ENCODE results near the gene MAPK13.

MAPK13 gene

DNA sequence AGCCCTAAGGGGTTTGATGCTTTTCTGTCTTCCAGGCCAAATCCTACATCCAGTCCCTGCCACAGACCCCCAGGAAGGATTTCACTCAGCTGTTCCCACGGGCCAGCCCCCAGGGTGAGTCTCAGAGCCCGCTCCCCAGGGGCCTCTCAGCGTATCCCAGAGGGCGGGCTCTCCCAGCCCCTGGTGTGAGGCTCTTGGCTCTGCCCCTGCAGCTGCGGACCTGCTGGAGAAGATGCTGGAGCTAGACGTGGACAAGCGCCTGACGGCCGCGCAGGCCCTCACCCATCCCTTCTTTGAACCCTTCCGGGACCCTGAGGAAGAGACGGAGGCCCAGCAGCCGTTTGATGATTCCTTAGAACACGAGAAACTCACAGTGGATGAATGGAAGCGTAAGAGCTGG is 8.4 kb downstream of the MAPK13 start:
- no peak for DNase-seq (ENCODE audit: low spot score)
- TF ChIP-seq, protein P1, sequence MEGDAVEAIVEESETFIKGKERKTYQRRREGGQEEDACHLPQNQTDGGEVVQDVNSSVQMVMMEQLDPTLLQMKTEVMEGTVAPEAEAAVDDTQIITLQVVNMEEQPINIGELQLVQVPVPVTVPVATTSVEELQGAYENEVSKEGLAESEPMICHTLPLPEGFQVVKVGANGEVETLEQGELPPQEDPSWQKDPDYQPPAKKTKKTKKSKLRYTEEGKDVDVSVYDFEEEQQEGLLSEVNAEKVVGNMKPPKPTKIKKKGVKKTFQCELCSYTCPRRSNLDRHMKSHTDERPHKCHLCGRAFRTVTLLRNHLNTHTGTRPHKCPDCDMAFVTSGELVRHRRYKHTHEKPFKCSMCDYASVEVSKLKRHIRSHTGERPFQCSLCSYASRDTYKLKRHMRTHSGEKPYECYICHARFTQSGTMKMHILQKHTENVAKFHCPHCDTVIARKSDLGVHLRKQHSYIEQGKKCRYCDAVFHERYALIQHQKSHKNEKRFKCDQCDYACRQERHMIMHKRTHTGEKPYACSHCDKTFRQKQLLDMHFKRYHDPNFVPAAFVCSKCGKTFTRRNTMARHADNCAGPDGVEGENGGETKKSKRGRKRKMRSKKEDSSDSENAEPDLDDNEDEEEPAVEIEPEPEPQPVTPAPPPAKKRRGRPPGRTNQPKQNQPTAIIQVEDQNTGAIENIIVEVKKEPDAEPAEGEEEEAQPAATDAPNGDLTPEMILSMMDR (IDR thresholded peaks at IDR 0.05; ENCODE audit: extremely low read depth, insufficient read depth, missing control alignments): no peak
- in situ Hi-C loops (cut with MboI; ENCODE audit: low pct_unique_long_range_greater_than_20kb, low sequenced_read_pairs, unreplicated experiment): no loop called here

DNA sequence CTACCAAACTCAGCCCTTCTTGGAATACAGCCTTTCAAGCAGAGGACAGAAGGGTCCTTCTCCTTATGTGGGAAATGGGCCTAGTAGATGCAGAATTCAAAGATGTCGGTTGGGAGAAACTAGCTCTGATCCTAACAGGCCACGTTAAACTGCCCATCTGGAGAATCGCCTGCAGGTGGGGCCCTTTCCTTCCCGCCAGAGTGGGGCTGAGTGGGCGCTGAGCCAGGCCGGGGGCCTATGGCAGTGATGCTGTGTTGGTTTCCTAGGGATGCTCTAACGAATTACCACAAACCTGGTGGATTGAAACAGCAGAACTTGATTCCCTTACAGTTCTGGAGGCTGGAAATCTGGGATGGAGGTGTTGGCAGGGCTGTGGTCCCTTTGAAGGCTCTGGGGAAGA is 9.1 kb downstream of the MAPK13 start:
- in situ Hi-C loops (cut with MboI; ENCODE audit: low pct_unique_long_range_greater_than_20kb, low sequenced_read_pairs, unreplicated experiment): no loop called here
- DNase-seq (ENCODE audit: low spot score): no peak

DNA sequence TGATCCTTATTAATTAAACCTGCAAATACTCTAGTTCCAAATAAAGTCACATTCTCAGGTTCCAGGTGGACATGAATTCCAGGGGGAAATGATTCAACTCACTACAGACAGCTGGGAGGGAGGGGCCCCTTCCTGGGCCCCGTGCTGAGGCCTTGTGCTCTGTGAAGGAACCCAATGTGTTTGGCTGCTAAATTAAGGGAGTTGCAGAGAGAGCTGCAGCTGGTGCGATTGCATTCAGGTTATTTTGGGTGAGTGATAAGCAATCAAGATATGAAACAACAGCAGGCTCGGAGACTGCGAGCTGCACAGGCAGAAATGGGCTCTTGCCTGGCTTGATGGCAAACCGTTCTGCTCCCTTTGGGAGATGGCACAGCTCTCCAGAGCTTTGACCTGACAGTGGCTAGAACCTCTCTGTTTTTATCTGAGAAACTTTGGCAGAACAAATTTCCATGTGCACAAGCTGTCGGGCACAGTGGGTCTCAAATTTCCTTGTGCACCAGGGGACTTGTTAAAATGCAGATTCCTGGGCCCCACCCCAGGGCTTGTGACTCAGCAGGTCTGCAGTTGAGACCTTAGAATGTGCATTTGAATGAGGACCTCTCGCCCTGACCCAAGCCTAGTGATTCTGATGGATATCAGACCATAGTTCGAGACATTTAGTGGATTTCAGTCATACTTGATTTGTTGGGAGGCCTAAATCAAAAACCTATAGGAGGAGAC is 9.8 kb downstream of the MAPK13 start:
- in situ Hi-C loops (cut with MboI; ENCODE audit: low pct_unique_long_range_greater_than_20kb, low sequenced_read_pairs, unreplicated experiment): no loop called here
- DNase-seq (ENCODE audit: low spot score): no peak
- TF ChIP-seq, protein P1 (IDR thresholded peaks at IDR 0.05; ENCODE audit: extremely low read depth, insufficient read depth, missing control alignments): no peak

More for the DNA sequence above, 9.1 kb downstream of the MAPK13 start:
- TF ChIP-seq, protein P1 (IDR thresholded peaks at IDR 0.05; ENCODE audit: extremely low read depth, insufficient read depth, missing control alignments): peak; percentile 22

DNA sequence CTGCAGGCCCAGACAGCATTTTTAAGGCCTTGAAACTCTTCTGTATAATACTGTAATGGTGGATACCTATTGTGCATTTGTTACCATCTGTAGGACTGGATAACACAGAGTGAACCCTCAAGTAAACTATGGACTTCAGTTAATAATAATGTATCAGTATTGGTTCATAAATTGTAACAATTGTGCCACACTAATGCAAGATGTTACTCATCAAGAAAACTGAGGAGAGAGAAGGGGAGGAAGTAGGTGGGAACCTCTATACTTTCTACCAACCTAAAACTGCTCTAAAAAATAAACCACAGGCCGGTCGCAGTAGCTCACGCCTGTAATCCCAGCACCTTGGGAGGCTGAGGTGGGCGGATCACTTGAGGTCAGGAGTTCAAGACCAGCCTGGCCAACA is 10.8 kb downstream of the MAPK13 start:
- no peak for DNase-seq (ENCODE audit: low spot score)
- in situ Hi-C loops (cut with MboI; ENCODE audit: low pct_unique_long_range_greater_than_20kb, low sequenced_read_pairs, unreplicated experiment): no loop called here
- TF ChIP-seq, protein P1 (IDR thresholded peaks at IDR 0.05; ENCODE audit: extremely low read depth, insufficient read depth, missing control alignments): no peak

DNA sequence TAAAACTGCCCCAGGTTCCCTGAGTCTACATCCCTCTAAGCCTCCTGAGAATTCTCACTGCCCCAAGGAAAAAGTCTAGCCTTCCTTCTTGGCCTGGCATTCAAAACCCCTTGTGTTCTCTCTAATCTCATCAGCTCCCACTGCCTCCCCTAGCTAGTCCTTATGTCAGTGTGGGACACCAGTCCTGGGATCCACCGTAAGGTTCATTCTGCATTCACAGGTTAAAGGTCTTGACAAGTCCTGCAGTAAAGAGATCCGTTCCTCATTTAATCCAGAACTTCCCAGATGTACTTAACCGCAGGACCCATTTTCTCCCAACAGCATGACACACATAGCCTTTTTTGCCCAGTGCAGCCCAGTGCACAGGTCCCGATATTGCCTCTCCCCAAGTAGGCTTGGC is 11.6 kb downstream of the MAPK13 start:
- DNase-seq (ENCODE audit: low spot score): no peak
- in situ Hi-C loops (cut with MboI; ENCODE audit: low pct_unique_long_range_greater_than_20kb, low sequenced_read_pairs, unreplicated experiment): no loop called here
- TF ChIP-seq, protein P1 (IDR thresholded peaks at IDR 0.05; ENCODE audit: extremely low read depth, insufficient read depth, missing control alignments): no peak

DNA sequence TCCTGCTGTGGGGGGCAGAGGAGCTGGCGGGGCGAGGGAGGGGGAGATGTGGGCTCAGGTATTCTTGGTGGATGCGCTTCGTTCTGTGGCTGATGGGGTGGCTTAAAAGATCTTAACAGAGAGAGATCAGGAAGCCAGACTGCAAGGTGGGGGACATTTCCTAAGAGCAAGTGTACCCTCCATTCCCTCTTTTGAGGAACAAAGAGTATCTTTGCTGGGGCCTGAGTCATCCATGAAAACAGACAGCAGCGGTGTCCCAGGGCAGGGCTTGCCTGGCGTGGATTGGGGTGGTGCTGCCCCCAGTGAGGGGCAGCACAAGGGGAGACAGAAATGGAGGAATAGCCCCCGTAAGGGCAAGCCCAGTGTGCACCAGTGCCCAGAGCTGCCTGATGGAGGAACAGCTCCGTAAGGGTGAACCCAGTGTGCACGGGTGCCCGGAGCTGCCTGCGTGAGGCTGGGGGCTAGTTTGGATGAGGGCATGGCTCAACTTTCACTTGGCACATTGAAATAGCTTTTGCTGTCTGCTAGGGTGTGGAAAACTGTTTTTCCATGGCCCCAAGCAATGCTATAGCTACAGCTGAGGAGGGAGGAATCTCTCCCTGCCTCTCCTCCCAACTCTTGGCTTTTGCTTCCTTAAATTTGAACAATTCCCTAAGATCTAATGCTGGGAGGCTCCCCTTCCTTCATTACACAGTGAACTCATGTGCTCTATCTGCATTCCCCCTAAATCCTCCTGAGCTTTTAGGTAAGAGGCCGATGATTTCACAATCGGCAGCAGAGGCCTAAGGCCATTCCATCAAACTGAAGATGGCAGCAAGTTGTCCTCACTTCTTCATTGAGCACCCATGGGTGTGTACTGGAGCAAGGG is 12.9 kb downstream of the MAPK13 start:
- no peak for DNase-seq (ENCODE audit: low spot score)
- in situ Hi-C loops (cut with MboI; ENCODE audit: low pct_unique_long_range_greater_than_20kb, low sequenced_read_pairs, unreplicated experiment): no loop called here
- TF ChIP-seq, protein P1 (IDR thresholded peaks at IDR 0.05; ENCODE audit: extremely low read depth, insufficient read depth, missing control alignments): no peak

Measured in GM13977 (cell line).